Measurements from ENCODE around the gene CLCA2.

The CLCA2 gene

GRCh38 chr1:86389307-86389706, 34.7 kb upstream of the CLCA2 start:
- Histone ChIP-seq H3K9me3 (ENCODE audit: insufficient read depth, low read depth, low read length) (no peaks in the 10 kb centered on the region), H2AFZ (ENCODE audit: low read length) (no peak overlapping the region), H3K4me1 (ENCODE audit: insufficient read depth, low read length, poor library complexity, severe bottlenecking) (peaks cover 24% of the 10 kb centered on the region), H3K36me3 (ENCODE audit: insufficient read depth, low read length) (no peaks in the 10 kb centered on the region), H3K79me2 (ENCODE audit: insufficient read depth, low read length) (peaks cover 25% of the 10 kb centered on the region), H3K9ac (ENCODE audit: low read depth, low read length, poor library complexity, severe bottlenecking) (peak overlapping the region; percentile 36), H3K9me2 (replicated peaks; ENCODE audit: low read depth, low read length) (no peaks in the 10 kb centered on the region), H3K4me3 (ENCODE audit: low read length, poor library complexity, severe bottlenecking) (peak overlapping the region; percentile 46), H3F3A (ENCODE audit: low read depth) (no peaks in the 10 kb centered on the region), H3K4me2 (ENCODE audit: low read depth, low read length, poor library complexity, severe bottlenecking) (peak overlapping the region; percentile 49), H4K20me1 (ENCODE audit: insufficient read depth, low read length, poor library complexity, severe bottlenecking) (no peaks in the 10 kb centered on the region), H3K27me3 (ENCODE audit: insufficient read depth, low read length, poor library complexity, severe bottlenecking) (no peaks in the 10 kb centered on the region)
- TF ChIP-seq CTCF (conservative IDR thresholded peaks at IDR 0.05; ENCODE audit: low read length) (no peak), EZH2phosphoT487 (IDR thresholded peaks at IDR 0.05; ENCODE audit: borderline replicate concordance) (no peak)

DNA sequence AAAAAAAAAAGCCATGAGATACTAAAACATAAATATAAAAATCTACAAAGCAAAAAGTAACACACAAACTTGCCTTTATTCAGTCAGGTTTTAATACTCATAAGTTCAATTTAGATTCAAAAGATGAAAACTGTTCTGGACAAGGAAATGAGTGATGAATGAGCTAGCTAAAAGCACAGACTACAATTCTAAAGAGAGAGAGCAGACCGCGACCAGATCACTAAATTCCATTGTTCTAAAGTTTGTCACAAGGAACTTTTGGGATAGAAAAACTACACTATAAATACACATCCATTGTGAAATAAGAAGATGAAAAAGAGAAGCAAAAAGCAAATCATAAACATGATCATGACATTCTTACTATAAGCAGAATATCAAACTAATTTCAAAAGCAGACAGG, 29.6 kb upstream of the CLCA2 start:
- H3K36me3 ChIP-seq (ENCODE audit: insufficient read depth, low read length), result no peaks in the 10 kb centered on the region
- H3K9me3 ChIP-seq (ENCODE audit: insufficient read depth, low read depth, low read length), result no peaks in the 10 kb centered on the region
- no peaks in the 10 kb centered on the region for H3K9me2 ChIP-seq (replicated peaks; ENCODE audit: low read depth, low read length)
- H3K4me2 ChIP-seq (ENCODE audit: low read depth, low read length, poor library complexity, severe bottlenecking), result peak overlapping the region; percentile 79
- H2AFZ ChIP-seq (ENCODE audit: low read length), result no peak overlapping the region
- TF ChIP-seq CTCF (conservative IDR thresholded peaks at IDR 0.05; ENCODE audit: low read length) (no peak), EZH2phosphoT487 (IDR thresholded peaks at IDR 0.05; ENCODE audit: borderline replicate concordance) (no peak)
- peaks cover 28% of the 10 kb centered on the region for H3K4me1 ChIP-seq (ENCODE audit: insufficient read depth, low read length, poor library complexity, severe bottlenecking)
- no peaks in the 10 kb centered on the region for H3F3A ChIP-seq (ENCODE audit: low read depth)
- H3K79me2 ChIP-seq (ENCODE audit: insufficient read depth, low read length), result peaks cover 23% of the 10 kb centered on the region
- H3K27me3 ChIP-seq (ENCODE audit: insufficient read depth, low read length, poor library complexity, severe bottlenecking), result no peaks in the 10 kb centered on the region
- no peak overlapping the region for H3K9ac ChIP-seq (ENCODE audit: low read depth, low read length, poor library complexity, severe bottlenecking)
- no peaks in the 10 kb centered on the region for H4K20me1 ChIP-seq (ENCODE audit: insufficient read depth, low read length, poor library complexity, severe bottlenecking)
- H3K4me3 ChIP-seq (ENCODE audit: low read length, poor library complexity, severe bottlenecking), result peak overlapping the region; percentile 12

DNA sequence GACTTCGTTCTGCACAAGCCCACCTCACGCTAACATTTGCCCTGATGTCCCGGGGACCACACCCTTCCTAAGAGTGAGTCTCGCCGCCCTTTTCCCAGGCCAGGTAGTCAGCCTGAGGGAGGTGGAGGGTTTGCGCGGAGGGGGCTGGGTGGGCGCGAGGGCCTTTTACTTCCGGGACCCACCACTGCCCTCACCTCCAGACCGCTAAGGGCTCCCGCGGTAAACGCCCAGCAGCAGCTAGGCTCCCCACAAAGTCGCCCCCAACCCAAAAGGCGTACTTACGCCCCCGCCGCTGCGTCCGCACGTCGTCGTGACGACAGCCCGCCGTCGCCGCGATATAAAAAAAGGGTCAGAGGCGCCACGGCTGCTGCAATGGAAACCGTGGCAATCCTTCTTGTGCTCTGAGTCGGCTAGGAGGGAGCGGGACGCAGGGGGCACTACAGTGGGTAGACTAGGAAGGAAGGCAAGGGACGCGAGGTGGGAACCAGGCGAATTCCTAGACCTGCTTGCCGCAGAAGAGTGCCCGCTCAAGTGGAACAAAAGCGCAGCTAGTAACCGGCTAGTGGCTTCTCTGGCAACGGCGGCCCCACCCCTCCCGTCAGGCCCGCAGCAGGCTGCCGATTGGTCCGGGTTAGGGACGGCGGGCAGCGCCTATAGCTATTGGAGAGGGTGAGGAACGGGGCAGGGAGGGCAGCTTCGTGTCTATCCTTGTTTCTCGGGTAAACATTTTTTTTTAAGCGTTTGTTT, 28.0 kb upstream of the CLCA2 start, which contains the start of gene ODF2L:
ODF2L (minus strand) TSS at position 573 of the 747 bp plus-strand sequence. CDS start 9,296 bp downstream, outside the sequence.
- no peaks in the 10 kb centered on the region for H3K9me3 ChIP-seq (ENCODE audit: insufficient read depth, low read depth, low read length)
- peaks cover 24% of the 10 kb centered on the region for H3K4me1 ChIP-seq (ENCODE audit: insufficient read depth, low read length, poor library complexity, severe bottlenecking)
- no peaks in the 10 kb centered on the region for H3F3A ChIP-seq (ENCODE audit: low read depth)
- TF ChIP-seq EZH2phosphoT487 (IDR thresholded peaks at IDR 0.05; ENCODE audit: borderline replicate concordance) (no peak), CTCF (conservative IDR thresholded peaks at IDR 0.05; ENCODE audit: low read length) (no peak)
- peak within 1 kb of the TSS; percentile 76 for H3K9ac ChIP-seq (ENCODE audit: low read depth, low read length, poor library complexity, severe bottlenecking)
- H3K36me3 ChIP-seq (ENCODE audit: insufficient read depth, low read length), result no peaks in the 10 kb centered on the region
- peak within 1 kb of the TSS; percentile 84 for H3K4me3 ChIP-seq (ENCODE audit: low read length, poor library complexity, severe bottlenecking)
- peak within 1 kb of the TSS; percentile 79 for H3K4me2 ChIP-seq (ENCODE audit: low read depth, low read length, poor library complexity, severe bottlenecking)
- peak within 1 kb of the TSS; percentile 99 for H2AFZ ChIP-seq (ENCODE audit: low read length)
- no peaks in the 10 kb centered on the region for H3K27me3 ChIP-seq (ENCODE audit: insufficient read depth, low read length, poor library complexity, severe bottlenecking)
- peaks cover 19% of the 10 kb centered on the region for H3K79me2 ChIP-seq (ENCODE audit: insufficient read depth, low read length)
- H3K9me2 ChIP-seq (replicated peaks; ENCODE audit: low read depth, low read length), result no peaks in the 10 kb centered on the region
- H4K20me1 ChIP-seq (ENCODE audit: insufficient read depth, low read length, poor library complexity, severe bottlenecking), result no peaks in the 10 kb centered on the region
